Upper lobe of left lung (tissue), 6 donors: ENCODE data around the gene INO80D. TPM values are rescaled to one million over a fixed set of nuclear protein-coding genes. Genes with fewer than 3 reads are reported as not detected.

Experiments
- ATAC-seq, 2 donors: fragments of 200-7000 bp; cut with Tn5 transposase; one replicate each; pipeline ENCODE4 v1.9.1; 2022; ENCODE audit warnings: mild to moderate bottlenecking in 2 of 2, moderate library complexity in 2 of 2; ENCODE audit not compliant: low FRiP score in 2 of 2
- DNase-seq, 2 donors: peaks; one replicate each; pipeline ENCODE4 v3.0.0-alpha.2; 2019 to 2020
- H3K27ac ChIP-seq, 4 donors: fragments of 200-600 bp; sonication (generic); one replicate each; pipeline ENCODE4 v1.5.1; 2016 to 2019
- H3K27me3 ChIP-seq, 4 donors: fragments of 200-600 bp; sonication (generic); one replicate each; pipeline ENCODE4 v1.5.1; 2017 to 2019
- H3K36me3 ChIP-seq, 4 donors: fragments of 200-600 bp; sonication (generic); one replicate each; pipeline ENCODE4 v1.5.1; 2016 to 2019
- H3K4me1 ChIP-seq, 4 donors: fragments of 200-600 bp; sonication (generic); one replicate each; pipeline ENCODE4 v1.5.1; 2018 to 2019
- H3K4me3 ChIP-seq, 4 donors: fragments of 200-600 bp; sonication (generic); one replicate each; pipeline ENCODE4 v1.5.1; 2017 to 2019; ENCODE audit warnings: mild to moderate bottlenecking in 2 of 4, moderate library complexity in 1 of 4
- H3K9me3 ChIP-seq, 4 donors: fragments of 200-600 bp; sonication (generic); one replicate each; pipeline ENCODE4 v1.5.1; 2018 to 2019
- CTCF ChIP-seq, 6 experiments: fragments of 450-650 bp in 4 of 6; fragments of 200-600 bp in 2 of 6; sonication (generic) in 2 of 6; IDR thresholded peaks; one replicate each; pipeline ENCODE4 v1.5.1; 2016 to 2019; ENCODE audit warnings: antibody characterized with exemption in 6 of 6
- EP300 ChIP-seq, 4 donors: sonication (generic); formaldehyde crosslinking; IDR thresholded peaks; one replicate each; pipeline ENCODE4 v1.5.1; 2017; ENCODE audit warnings: antibody characterized with exemption in 4 of 4, control low read depth in 2 of 4
- POLR2A ChIP-seq, 4 donors: fragments of 450-650 bp; IDR thresholded peaks; one replicate each; pipeline ENCODE4 v1.5.1; 2016 to 2017; ENCODE audit warnings: antibody characterized with exemption in 4 of 4, mild to moderate bottlenecking in 2 of 4
- POLR2AphosphoS5 ChIP-seq, 2 donors: sonication (generic); formaldehyde crosslinking; IDR thresholded peaks; one replicate each; pipeline ENCODE4 v1.5.1; 2017; ENCODE audit warnings: antibody characterized with exemption in 2 of 2
- whole genome bisulfite sequencing, 2 donors: methylation state at CpG; one replicate each; pipeline ENCODE4 v1.1.5; 2017 to 2018; 5-methylcytosine and 5-hydroxymethylcytosine counted together
- total RNA-seq, 6 donors: library from RNA; depleted of rRNA in 4 of 6; stranded (reverse); fragments of >200 nt in 4 of 6; gene quantifications; one replicate each; pipeline versions ENCODE4 v1.1.0 to v1.2.1, GENCODE V29; 2016 to 2021
- donor health status: DM: no; HTN: no; CAD: no; lungs with moderate emphysema.
- donor health status: DM: no; HTN: yes; CAD: no; lungs with severe emphysema.

INO80D gene
- total RNA-seq, 6 donors from 2014 or later = 13.0 to 50.3 (median 21.9) TPM

- TF ChIP-seq CTCF (IDR thresholded peaks at IDR 0.05) = no peak
- TF ChIP-seq POLR2AphosphoS5 (IDR thresholded peaks at IDR 0.05) = no peak
- no peak for TF ChIP-seq EP300 (IDR thresholded peaks at IDR 0.05)
- TF ChIP-seq POLR2A (IDR thresholded peaks at IDR 0.05) = no peak
- ATAC-seq (no peak), DNase-seq (no peak)
- no peaks in the 10 kb centered on the region for H3K4me1 ChIP-seq
- H3K36me3 ChIP-seq = peaks cover 7 to 36% (median 12%) of the 10 kb centered on the region in 4 donors
- H3K27me3 ChIP-seq = no peaks in the 10 kb centered on the region
- 100% methylated on average over 1 of the region's 1 CpG for WGBS, 2 donors
- H3K4me3 ChIP-seq = no peak overlapping the region
- H3K9me3 ChIP-seq = no peaks in the 10 kb centered on the region
- H3K27ac ChIP-seq = no peak overlapping the region
Observed at GRCh38 chr2:206063635-206064034, 22.3 kb downstream of the INO80D start.

GRCh38 chr2:206062724-206063123, 23.2 kb downstream of the INO80D start:
- WGBS, 2 donors = 88 to 92% methylated on average over 7 of the region's 7 CpGs

GRCh38 chr2:206056286-206056685, 29.7 kb downstream of the INO80D start:
- H3K9me3 ChIP-seq = no peaks in the 10 kb centered on the region
- peaks cover 0 to 9% (median 3%) of the 10 kb centered on the region in 4 donors for H3K4me1 ChIP-seq
- 87 to 94% methylated on average over 8 of the region's 8 CpGs for WGBS, 2 donors
- no peak for DNase-seq
- H3K36me3 ChIP-seq = peaks cover 12 to 63% (median 19%) of the 10 kb centered on the region in 4 donors
- no peak for TF ChIP-seq POLR2A (IDR thresholded peaks at IDR 0.05)
- no peak for TF ChIP-seq EP300 (IDR thresholded peaks at IDR 0.05)
- TF ChIP-seq CTCF (IDR thresholded peaks at IDR 0.05) = no peak
- no peak for TF ChIP-seq POLR2AphosphoS5 (IDR thresholded peaks at IDR 0.05)
- H3K27ac ChIP-seq = no peak overlapping the region
- no peaks in the 10 kb centered on the region for H3K27me3 ChIP-seq
- H3K4me3 ChIP-seq = no peak overlapping the region
- no peak for ATAC-seq

More at GRCh38 chr2:206062724-206063123, 23.2 kb downstream of the INO80D start:
- no peak overlapping the region for H3K4me3 ChIP-seq
- no peak overlapping the region for H3K27ac ChIP-seq
- H3K36me3 ChIP-seq = peaks cover 7 to 39% (median 12%) of the 10 kb centered on the region in 4 donors
- no peak for ATAC-seq
- H3K27me3 ChIP-seq = no peaks in the 10 kb centered on the region
- no peaks in the 10 kb centered on the region for H3K4me1 ChIP-seq
- no peak for TF ChIP-seq POLR2AphosphoS5 (IDR thresholded peaks at IDR 0.05)
- TF ChIP-seq CTCF (IDR thresholded peaks at IDR 0.05) = no peak
- no peak for TF ChIP-seq EP300 (IDR thresholded peaks at IDR 0.05)
- no peak for TF ChIP-seq POLR2A (IDR thresholded peaks at IDR 0.05)
- DNase-seq = no peak
- no peaks in the 10 kb centered on the region for H3K9me3 ChIP-seq

GRCh38 chr2:206054952-206055351, 31.0 kb downstream of the INO80D start:
- 56 to 62% methylated on average over 3 of the region's 3 CpGs for WGBS, 2 donors
- H3K4me3 ChIP-seq = no peak overlapping the region
- H3K36me3 ChIP-seq = peaks cover 10 to 56% (median 14%) of the 10 kb centered on the region in 4 donors
- H3K27ac ChIP-seq = no peak overlapping the region
- H3K4me1 ChIP-seq = peaks cover 0 to 9% (median 3%) of the 10 kb centered on the region in 4 donors
- no peak for ATAC-seq
- no peaks in the 10 kb centered on the region for H3K27me3 ChIP-seq
- no peaks in the 10 kb centered on the region for H3K9me3 ChIP-seq
- no peak for DNase-seq
- TF ChIP-seq CTCF (IDR thresholded peaks at IDR 0.05) (no peak), POLR2AphosphoS5 (IDR thresholded peaks at IDR 0.05) (no peak), EP300 (IDR thresholded peaks at IDR 0.05) (no peak), POLR2A (IDR thresholded peaks at IDR 0.05) (no peak)

- peaks cover 7 to 42% (median 10%) of the 10 kb centered on the region in 4 donors for H3K36me3 ChIP-seq
- H3K27me3 ChIP-seq = no peaks in the 10 kb centered on the region
- H3K4me1 ChIP-seq = peaks cover 0 to 9% (median 3%) of the 10 kb centered on the region in 4 donors
- ATAC-seq (no peak), DNase-seq (no peak)
- no peak overlapping the region for H3K27ac ChIP-seq
- TF ChIP-seq EP300 (IDR thresholded peaks at IDR 0.05) (no peak), POLR2AphosphoS5 (IDR thresholded peaks at IDR 0.05) (no peak)
- H3K4me3 ChIP-seq = no peak overlapping the region
- 93 to 96% methylated on average over 6 of the region's 6 CpGs for WGBS, 2 donors
- no peaks in the 10 kb centered on the region for H3K9me3 ChIP-seq
Observed at GRCh38 chr2:206051912-206052311, 34.1 kb downstream of the INO80D start.
